NCI-H1105 treated with DMSO at 0.1 percent for 48 hours (cell line): ENCODE measurements around the gene PCYT1B.

Experiments used
- DNase-seq: peaks from one replicate; lab custom pipeline; 2025; lab: John Stamatoyannopoulos, UW

PCYT1B gene

GRCh38 chrX:24526616-24527015 lies 120.5 kb downstream of the PCYT1B start:
- no peak for DNase-seq

DNA sequence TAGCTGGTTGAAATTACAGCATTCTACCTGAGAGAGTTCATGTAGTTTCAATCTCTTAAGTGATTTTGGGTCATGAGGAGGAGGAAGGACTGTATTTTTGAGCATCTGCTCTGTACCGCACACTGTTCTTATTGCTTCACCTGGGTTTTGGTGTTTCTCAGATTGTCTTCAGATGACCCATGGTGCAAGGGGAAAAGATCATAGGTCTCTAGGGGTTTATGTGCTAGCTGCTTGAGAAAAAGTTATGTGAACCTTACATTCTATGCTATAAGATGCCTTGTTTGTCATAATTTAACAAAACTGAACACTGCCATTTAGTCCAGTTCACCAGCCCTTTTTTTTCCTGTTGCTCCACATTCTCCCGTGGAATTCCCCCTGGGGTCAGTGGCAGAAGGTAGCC lies 121.7 kb downstream of the PCYT1B start:
- DNase-seq = no peak

GRCh38 chrX:24520472-24520871 lies 126.7 kb downstream of the PCYT1B start:
- no peak for DNase-seq

DNA sequence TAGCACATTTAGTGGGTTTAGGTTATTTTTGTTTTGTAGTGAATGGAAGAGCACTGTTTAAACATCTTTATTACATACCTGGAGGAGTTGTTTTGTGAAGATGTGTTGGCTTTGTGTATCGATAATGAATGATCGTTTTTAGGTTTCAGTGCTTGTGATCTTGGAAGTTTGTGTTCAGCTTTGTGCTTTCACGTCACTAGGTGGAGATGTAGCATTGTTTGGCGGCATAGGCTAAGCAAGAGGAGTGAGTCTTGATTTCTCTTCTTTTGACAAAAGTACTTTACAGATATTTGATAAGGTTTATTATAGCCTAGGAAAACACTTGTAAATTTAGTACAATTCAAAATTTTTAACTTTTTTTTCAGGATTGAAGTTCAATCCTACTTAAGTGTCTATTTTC lies 131.7 kb downstream of the PCYT1B start:
- peak; percentile 25 for DNase-seq

DNA sequence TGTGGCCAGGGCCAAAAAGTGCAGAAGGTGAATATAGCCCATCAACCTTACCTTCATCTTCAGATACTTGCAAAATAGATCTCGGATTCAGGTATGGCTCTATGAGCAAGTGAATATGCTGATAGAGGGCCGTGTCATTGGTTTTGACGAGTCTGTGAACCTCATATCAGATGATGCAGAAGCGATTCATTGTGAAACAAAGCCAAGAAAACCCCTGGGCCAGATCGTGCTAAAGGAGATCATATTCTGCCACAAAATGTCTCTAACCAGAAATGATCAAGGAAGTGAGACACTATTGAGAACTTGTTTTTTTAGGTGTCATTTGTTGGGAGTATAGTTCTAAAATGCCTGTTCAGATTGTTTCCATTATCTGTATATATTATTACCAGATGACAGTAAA lies 133.7 kb downstream of the PCYT1B start:
- DNase-seq = no peak

- DNase-seq = no peak
Observed at GRCh38 chrX:24508375-24508774, 138.8 kb downstream of the PCYT1B start.
